Measurements from ENCODE around the gene PTCSC3. TPM values are rescaled to one million over a fixed set of nuclear protein-coding genes. Genes with fewer than 3 reads are reported as not detected.

The PTCSC3 gene
- total and polyA plus RNA-seq, 2 experiments from 2014 or later = not detected

DNA sequence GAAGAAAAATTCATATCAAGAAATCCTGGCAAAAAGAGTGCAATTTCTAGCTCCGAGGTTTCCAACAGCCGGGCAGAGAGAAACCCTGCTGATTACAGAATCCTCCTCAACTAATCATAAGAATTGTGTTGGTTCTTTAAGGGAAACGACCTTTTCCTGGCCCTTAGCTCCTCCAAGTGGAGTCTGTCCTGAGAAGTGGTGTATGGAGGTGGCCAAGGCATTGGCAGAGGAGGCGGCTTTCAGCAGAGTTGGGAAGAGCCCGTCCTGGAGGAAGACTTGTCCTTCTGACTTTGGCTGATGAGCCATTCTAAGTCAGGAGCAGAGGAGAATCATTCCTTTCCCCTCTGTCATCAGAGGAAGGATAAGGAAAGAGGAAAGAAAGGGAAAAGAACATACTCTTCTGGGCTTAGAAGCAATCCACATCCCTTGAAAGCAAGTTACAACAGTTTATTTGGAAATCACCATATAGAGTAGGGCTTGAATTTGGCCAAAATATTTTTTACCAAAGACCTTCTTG lies 46.5 kb upstream of the PTCSC3 start:
- Histone ChIP-seq H3K4me2 (0 out of 2 replicates have a peak overlapping the region, but pooled peaks have one; percentile 16), H3K27ac (ENCODE audit: low read depth) (no peak overlapping the region), H2AFZ (peak overlapping the region; percentile 87; the same call in 1 of the 2 replicates), H3K79me2 (replicated peaks; ENCODE audit: insufficient read depth) (no peaks in the 10 kb centered on the region), H3K9me2 (ENCODE audit: insufficient read depth) (peaks cover 7% of the 10 kb centered on the region; the same call in 1 of the 2 replicates), H3K27me3 (ENCODE audit: insufficient read depth) (no peaks in the 10 kb centered on the region), H3F3A (replicated peaks; ENCODE audit: low read depth) (no peaks in the 10 kb centered on the region), H3K4me1 (ENCODE audit: insufficient read depth) (peaks cover 9% of the 10 kb centered on the region; the same call in 1 of the 2 replicates), H3K36me3 (ENCODE audit: insufficient read depth) (no peaks in the 10 kb centered on the region), H3K4me3 (no peak overlapping the region), H4K20me1 (replicated peaks; ENCODE audit: insufficient read depth) (no peaks in the 10 kb centered on the region)
- no peak for TF ChIP-seq POLR2AphosphoS5 (IDR thresholded peaks at IDR 0.05; ENCODE audit: low read depth)
- TF ChIP-seq, protein P1, sequence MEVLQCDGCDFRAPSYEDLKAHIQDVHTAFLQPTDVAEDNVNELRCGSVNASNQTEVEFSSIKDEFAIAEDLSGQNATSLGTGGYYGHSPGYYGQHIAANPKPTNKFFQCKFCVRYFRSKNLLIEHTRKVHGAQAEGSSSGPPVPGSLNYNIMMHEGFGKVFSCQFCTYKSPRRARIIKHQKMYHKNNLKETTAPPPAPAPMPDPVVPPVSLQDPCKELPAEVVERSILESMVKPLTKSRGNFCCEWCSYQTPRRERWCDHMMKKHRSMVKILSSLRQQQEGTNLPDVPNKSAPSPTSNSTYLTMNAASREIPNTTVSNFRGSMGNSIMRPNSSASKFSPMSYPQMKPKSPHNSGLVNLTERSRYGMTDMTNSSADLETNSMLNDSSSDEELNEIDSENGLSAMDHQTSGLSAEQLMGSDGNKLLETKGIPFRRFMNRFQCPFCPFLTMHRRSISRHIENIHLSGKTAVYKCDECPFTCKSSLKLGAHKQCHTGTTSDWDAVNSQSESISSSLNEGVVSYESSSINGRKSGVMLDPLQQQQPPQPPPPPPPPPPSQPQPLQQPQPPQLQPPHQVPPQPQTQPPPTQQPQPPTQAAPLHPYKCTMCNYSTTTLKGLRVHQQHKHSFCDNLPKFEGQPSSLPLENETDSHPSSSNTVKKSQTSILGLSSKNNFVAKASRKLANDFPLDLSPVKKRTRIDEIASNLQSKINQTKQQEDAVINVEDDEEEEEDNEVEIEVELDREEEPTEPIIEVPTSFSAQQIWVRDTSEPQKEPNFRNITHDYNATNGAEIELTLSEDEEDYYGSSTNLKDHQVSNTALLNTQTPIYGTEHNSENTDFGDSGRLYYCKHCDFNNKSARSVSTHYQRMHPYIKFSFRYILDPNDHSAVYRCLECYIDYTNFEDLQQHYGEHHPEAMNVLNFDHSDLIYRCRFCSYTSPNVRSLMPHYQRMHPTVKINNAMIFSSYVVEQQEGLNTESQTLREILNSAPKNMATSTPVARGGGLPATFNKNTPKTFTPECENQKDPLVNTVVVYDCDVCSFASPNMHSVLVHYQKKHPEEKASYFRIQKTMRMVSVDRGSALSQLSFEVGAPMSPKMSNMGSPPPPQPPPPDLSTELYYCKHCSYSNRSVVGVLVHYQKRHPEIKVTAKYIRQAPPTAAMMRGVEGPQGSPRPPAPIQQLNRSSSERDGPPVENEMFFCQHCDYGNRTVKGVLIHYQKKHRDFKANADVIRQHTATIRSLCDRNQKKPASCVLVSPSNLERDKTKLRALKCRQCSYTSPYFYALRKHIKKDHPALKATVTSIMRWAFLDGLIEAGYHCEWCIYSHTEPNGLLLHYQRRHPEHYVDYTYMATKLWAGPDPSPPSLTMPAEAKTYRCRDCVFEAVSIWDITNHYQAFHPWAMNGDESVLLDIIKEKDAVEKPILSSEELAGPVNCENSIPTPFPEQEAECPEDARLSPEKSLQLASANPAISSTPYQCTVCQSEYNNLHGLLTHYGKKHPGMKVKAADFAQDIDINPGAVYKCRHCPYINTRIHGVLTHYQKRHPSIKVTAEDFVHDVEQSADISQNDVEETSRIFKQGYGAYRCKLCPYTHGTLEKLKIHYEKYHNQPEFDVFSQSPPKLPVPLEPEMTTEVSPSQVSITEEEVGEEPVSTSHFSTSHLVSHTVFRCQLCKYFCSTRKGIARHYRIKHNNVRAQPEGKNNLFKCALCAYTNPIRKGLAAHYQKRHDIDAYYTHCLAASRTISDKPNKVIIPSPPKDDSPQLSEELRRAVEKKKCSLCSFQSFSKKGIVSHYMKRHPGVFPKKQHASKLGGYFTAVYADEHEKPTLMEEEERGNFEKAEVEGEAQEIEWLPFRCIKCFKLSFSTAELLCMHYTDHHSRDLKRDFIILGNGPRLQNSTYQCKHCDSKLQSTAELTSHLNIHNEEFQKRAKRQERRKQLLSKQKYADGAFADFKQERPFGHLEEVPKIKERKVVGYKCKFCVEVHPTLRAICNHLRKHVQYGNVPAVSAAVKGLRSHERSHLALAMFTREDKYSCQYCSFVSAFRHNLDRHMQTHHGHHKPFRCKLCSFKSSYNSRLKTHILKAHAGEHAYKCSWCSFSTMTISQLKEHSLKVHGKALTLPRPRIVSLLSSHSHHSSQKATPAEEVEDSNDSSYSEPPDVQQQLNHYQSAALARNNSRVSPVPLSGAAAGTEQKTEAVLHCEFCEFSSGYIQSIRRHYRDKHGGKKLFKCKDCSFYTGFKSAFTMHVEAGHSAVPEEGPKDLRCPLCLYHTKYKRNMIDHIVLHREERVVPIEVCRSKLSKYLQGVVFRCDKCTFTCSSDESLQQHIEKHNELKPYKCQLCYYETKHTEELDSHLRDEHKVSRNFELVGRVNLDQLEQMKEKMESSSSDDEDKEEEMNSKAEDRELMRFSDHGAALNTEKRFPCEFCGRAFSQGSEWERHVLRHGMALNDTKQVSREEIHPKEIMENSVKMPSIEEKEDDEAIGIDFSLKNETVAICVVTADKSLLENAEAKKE (CRISPR knock-in tag; IDR thresholded peaks at IDR 0.05) = no peak
- TF ChIP-seq, protein P2, sequence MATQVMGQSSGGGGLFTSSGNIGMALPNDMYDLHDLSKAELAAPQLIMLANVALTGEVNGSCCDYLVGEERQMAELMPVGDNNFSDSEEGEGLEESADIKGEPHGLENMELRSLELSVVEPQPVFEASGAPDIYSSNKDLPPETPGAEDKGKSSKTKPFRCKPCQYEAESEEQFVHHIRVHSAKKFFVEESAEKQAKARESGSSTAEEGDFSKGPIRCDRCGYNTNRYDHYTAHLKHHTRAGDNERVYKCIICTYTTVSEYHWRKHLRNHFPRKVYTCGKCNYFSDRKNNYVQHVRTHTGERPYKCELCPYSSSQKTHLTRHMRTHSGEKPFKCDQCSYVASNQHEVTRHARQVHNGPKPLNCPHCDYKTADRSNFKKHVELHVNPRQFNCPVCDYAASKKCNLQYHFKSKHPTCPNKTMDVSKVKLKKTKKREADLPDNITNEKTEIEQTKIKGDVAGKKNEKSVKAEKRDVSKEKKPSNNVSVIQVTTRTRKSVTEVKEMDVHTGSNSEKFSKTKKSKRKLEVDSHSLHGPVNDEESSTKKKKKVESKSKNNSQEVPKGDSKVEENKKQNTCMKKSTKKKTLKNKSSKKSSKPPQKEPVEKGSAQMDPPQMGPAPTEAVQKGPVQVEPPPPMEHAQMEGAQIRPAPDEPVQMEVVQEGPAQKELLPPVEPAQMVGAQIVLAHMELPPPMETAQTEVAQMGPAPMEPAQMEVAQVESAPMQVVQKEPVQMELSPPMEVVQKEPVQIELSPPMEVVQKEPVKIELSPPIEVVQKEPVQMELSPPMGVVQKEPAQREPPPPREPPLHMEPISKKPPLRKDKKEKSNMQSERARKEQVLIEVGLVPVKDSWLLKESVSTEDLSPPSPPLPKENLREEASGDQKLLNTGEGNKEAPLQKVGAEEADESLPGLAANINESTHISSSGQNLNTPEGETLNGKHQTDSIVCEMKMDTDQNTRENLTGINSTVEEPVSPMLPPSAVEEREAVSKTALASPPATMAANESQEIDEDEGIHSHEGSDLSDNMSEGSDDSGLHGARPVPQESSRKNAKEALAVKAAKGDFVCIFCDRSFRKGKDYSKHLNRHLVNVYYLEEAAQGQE (IDR thresholded peaks at IDR 0.05; ENCODE audit: unreplicated experiment) = no peak
- no peak for TF ChIP-seq JUNB (IDR thresholded peaks at IDR 0.05; ENCODE audit: unreplicated experiment)
- no peak for TF ChIP-seq CREB1 (CRISPR knock-in tag; IDR thresholded peaks at IDR 0.05; ENCODE audit: low read depth)
- no peak for TF ChIP-seq EZH2 (IDR thresholded peaks at IDR 0.05; ENCODE audit: low read depth, unreplicated experiment)
- no peak for TF ChIP-seq NANOG (IDR thresholded peaks at IDR 0.05; ENCODE audit: borderline replicate concordance)
- no peak for TF ChIP-seq STAT1 (IDR thresholded peaks at IDR 0.05; ENCODE audit: unreplicated experiment)
- TF ChIP-seq ZNF114 (CRISPR knock-in tag; IDR thresholded peaks at IDR 0.05) = no peak
- TF ChIP-seq, protein P3, sequence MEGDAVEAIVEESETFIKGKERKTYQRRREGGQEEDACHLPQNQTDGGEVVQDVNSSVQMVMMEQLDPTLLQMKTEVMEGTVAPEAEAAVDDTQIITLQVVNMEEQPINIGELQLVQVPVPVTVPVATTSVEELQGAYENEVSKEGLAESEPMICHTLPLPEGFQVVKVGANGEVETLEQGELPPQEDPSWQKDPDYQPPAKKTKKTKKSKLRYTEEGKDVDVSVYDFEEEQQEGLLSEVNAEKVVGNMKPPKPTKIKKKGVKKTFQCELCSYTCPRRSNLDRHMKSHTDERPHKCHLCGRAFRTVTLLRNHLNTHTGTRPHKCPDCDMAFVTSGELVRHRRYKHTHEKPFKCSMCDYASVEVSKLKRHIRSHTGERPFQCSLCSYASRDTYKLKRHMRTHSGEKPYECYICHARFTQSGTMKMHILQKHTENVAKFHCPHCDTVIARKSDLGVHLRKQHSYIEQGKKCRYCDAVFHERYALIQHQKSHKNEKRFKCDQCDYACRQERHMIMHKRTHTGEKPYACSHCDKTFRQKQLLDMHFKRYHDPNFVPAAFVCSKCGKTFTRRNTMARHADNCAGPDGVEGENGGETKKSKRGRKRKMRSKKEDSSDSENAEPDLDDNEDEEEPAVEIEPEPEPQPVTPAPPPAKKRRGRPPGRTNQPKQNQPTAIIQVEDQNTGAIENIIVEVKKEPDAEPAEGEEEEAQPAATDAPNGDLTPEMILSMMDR (conservative IDR thresholded peaks at IDR 0.05; ENCODE audit: low read depth in 2 of 2) = no peak
- TF ChIP-seq, protein P4, sequence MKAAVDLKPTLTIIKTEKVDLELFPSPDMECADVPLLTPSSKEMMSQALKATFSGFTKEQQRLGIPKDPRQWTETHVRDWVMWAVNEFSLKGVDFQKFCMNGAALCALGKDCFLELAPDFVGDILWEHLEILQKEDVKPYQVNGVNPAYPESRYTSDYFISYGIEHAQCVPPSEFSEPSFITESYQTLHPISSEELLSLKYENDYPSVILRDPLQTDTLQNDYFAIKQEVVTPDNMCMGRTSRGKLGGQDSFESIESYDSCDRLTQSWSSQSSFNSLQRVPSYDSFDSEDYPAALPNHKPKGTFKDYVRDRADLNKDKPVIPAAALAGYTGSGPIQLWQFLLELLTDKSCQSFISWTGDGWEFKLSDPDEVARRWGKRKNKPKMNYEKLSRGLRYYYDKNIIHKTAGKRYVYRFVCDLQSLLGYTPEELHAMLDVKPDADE (IDR thresholded peaks at IDR 0.05) = no peak
- DNase-seq (ENCODE audit: low spot score) = peak; percentile 36
- Mint-ChIP-seq H3K27me3 (ENCODE audit: insufficient read depth, low read depth, poor library complexity) (no peaks in the 10 kb centered on the region), H3K36me3 (ENCODE audit: low read depth) (no peaks in the 10 kb centered on the region), H3K9me3 (no peaks in the 10 kb centered on the region), H3K27ac (peak overlapping the region; percentile 54), H3K4me3 (no peak overlapping the region), H3K4me1 (peaks cover 22% of the 10 kb centered on the region)
- ATAC-seq = peak; percentile 82
